Heart right ventricle (tissue), 16 donors: ENCODE results near the gene HIRA. TPM values are rescaled to one million over a fixed set of nuclear protein-coding genes. Genes with fewer than 3 reads are reported as not detected.

Source experiments
- ATAC-seq, 8 donors: fragments of 200-7000 bp; cut with Tn5 transposase; one replicate each; pipeline ENCODE4 v1.9.1; 2020; ENCODE audit warnings: mild to moderate bottlenecking in 8 of 8, moderate library complexity in 8 of 8, moderate number of reproducible peaks in 1 of 8
- DNase-seq, 2 donors: peaks; one replicate each; pipeline ENCODE4 v3.0.0-alpha.2; 2020
- H3K27ac ChIP-seq, 10 donors: fragments of 200-600 bp; sonication (generic) in 2 of 10; one replicate each; pipeline versions ENCODE4 v1.5.0 to v1.8.0; 2020 to 2022; ENCODE audit warnings: mild to moderate bottlenecking in 3 of 10
- H3K27me3 ChIP-seq, 7 donors: fragments of 200-600 bp; one replicate each; pipeline ENCODE4 v1.8.0; 2021 to 2022; ENCODE audit warnings: mild to moderate bottlenecking in 2 of 7
- H3K36me3 ChIP-seq, 9 donors: fragments of 200-600 bp; sonication (generic) in 1 of 9; one replicate each; pipeline versions ENCODE4 v1.5.0 to v1.8.0; 2020 to 2022; ENCODE audit warnings: mild to moderate bottlenecking in 2 of 9
- H3K4me1 ChIP-seq, 9 donors: fragments of 200-600 bp; sonication (generic) in 1 of 9; one replicate each; pipeline versions ENCODE4 v1.5.0 to v1.8.0; 2020 to 2022; ENCODE audit warnings: mild to moderate bottlenecking in 4 of 9
- H3K4me3 ChIP-seq, 10 donors: fragments of 200-600 bp; sonication (generic) in 2 of 10; one replicate each; pipeline versions ENCODE4 v1.5.0 to v1.8.0; 2020 to 2022; ENCODE audit warnings: mild to moderate bottlenecking in 7 of 10, moderate library complexity in 2 of 10
- H3K9me3 ChIP-seq, 11 donors: fragments of 200-600 bp in 10 of 11; sonication (generic) in 2 of 11; one replicate each; pipeline versions ENCODE4 v1.5.0 to v1.8.0; 2013 to 2022; ENCODE audit warnings: mild to moderate bottlenecking in 2 of 11, control low read depth in 1 of 11, moderate library complexity in 1 of 11
- CTCF ChIP-seq, 9 donors: fragments of 200-600 bp; sonication (generic) in 2 of 9; IDR thresholded peaks; one replicate each; pipeline versions ENCODE4 v1.5.0 to v1.8.0; 2021 to 2022; ENCODE audit warnings: antibody characterized with exemption in 9 of 9, mild to moderate bottlenecking in 5 of 9, moderate library complexity in 1 of 9
- WGBS, 2 donors: extraction: QIAGEN DNeasy Blood & Tissue Kit; methylation state at CpG; one replicate each; pipeline ENCODE4 v1.1.7; 2013; ENCODE audit warnings: inconsistent platforms in 1 of 2; 5-methylcytosine and 5-hydroxymethylcytosine counted together
- intact Hi-C, 10 donors: fragments of 100-400 bp; cut with DNase I; formaldehyde crosslinking; loops; one replicate each; pipeline versions ENCODE4 v1.11.1 to v1.14.2; 2022
- polyA plus RNA-seq, 2 donors: library from polyadenylated mRNA; stranded (reverse); fragments of 200-250 nt; gene quantifications; one replicate each; pipeline ENCODE4 v1.2.3, GENCODE V29; 2013
- total RNA-seq, 10 donors: library from RNA; stranded (reverse); fragmentation: NEBNext Ultra II Directional in 3 of 10; extraction: Animal tissue kit (Norgen Biotek cat#: 25700) in 3 of 10; gene quantifications; one replicate each; pipeline versions ENCODE4 v1.2.1 to v1.2.4, GENCODE V29; 2021 to 2023
- donor health status: Arrhythmogenic right ventricular cardiomyopathy.
- donor health status: ischemic (EF 13 %, LVEDD 7.1; RV severe dilation, severe dysfunction).
- donor health status: healthy with polysubstance abuse.
- donor health status: DM: no; HTN: yes; CAD: no.
- donor health status: DM: no; HTN: no; CAD: no.
- donor health status: ischemic (EF 25% LVEDD 6.9; RV normal size, moderate dysfunction).
- donor health status: ischemic (EF 25% LVEDD 5.7; RV mildly dilated, moderate dysfunction).
- donor health status: healthy.
- donor health status: DM: yes; HTN: yes; CAD: no.
- donor health status: Ischemic cardiomyopathy.
- donor health status: ischemic (EF 35%, LVEDD 5.7; RV mildly dilated, moderate dysfunction).
- donor health status: nonischemic (EF 11% LVEDD 7.7; RV severe dilation, severe dysfunction).
- donor health status: DM: yes; HTN: yes; CAD: no.
- donor health status: PGD.
- donor health status: ischemic (EF 29% LVEDD 5.4; RV normal size, mild dysfunction).
- donor health status: nonischemic (EF 23%, LVEDD 6.1; RV moderate dilation, normal function).

The HIRA gene
- total and polyA plus RNA-seq, 12 donors: 3.1 to 23.2 (median 17.5) TPM

DNA sequence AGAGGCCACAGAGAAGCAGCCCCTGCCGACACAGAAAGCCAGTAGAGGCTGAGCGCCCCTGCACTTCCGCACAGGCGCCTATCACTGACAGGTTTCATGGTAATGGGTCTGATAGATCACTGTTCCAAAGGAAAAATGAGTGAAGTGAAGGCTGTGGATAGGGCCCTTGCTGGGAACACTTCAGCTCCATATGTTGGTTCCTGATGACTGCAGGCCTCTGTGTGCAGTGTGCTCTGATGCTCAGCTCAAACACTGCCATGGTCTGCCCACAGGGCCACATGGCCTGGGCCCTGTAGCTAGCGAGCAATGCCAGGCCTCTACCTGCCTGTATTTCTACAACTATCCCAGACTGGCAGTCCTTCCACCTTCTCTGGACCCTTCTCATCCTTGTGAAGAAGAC, 77.3 kb downstream of the HIRA start:
- no peak overlapping the region for H3K4me3 ChIP-seq
- no peaks in the 10 kb centered on the region for H3K9me3 ChIP-seq
- TF ChIP-seq CTCF (IDR thresholded peaks at IDR 0.05): no peak
- ATAC-seq: no peak
- intact Hi-C loops: loop anchor here in 2 of 10 donors (10.0 kb wide), 2 partner anchors 49 to 129 kb away; no protein-coding TSS in a partner anchor
- no peak for DNase-seq
- 96% methylated on average over 5 of the region's 5 CpGs for WGBS, 2 donors
- H3K36me3 ChIP-seq: peaks cover 0 to 100% (median 79%) of the 10 kb centered on the region in 9 donors
- no peaks in the 10 kb centered on the region for H3K27me3 ChIP-seq
- no peak overlapping the region for H3K27ac ChIP-seq
- H3K4me1 ChIP-seq: no peaks in the 10 kb centered on the region

GRCh38 chr22:19353363-19354131, 78.0 kb downstream of the HIRA start:
- ATAC-seq: peak in 3 of 8 donors; percentile 8 to 25 (median 19)
- H3K36me3 ChIP-seq: peaks cover 0 to 100% (median 75%) of the 10 kb centered on the region in 9 donors

GRCh38 chr22:19352766-19353165, 78.8 kb downstream of the HIRA start:
- ATAC-seq (no peak), DNase-seq (no peak)
- WGBS, 2 donors: 88 to 95% methylated on average over 4 of the region's 4 CpGs
- Histone ChIP-seq H3K27me3 (no peaks in the 10 kb centered on the region), H3K4me1 (no peaks in the 10 kb centered on the region), H3K36me3 (peaks cover 0 to 100% (median 71%) of the 10 kb centered on the region in 9 donors), H3K9me3 (no peaks in the 10 kb centered on the region), H3K4me3 (no peak overlapping the region), H3K27ac (no peak overlapping the region)
- intact Hi-C loops: loop anchor here in 2 of 10 donors (10.0 kb wide), 2 partner anchors 48 to 128 kb away; no protein-coding TSS in a partner anchor
- no peak for TF ChIP-seq CTCF (IDR thresholded peaks at IDR 0.05)

More at GRCh38 chr22:19353363-19354131, 78.0 kb downstream of the HIRA start:
- Histone ChIP-seq H3K9me3 (no peaks in the 10 kb centered on the region), H3K27me3 (no peaks in the 10 kb centered on the region), H3K27ac (no peak overlapping the region), H3K4me3 (no peak overlapping the region), H3K4me1 (no peaks in the 10 kb centered on the region)
- WGBS, 2 donors: 93 to 95% methylated on average over 18 of the region's 18 CpGs
- no peak for TF ChIP-seq CTCF (IDR thresholded peaks at IDR 0.05)
- DNase-seq: no peak
- intact Hi-C loops: loop anchor here in 2 of 10 donors (10.0 kb wide), 2 partner anchors 49 to 129 kb away; no protein-coding TSS in a partner anchor

DNA sequence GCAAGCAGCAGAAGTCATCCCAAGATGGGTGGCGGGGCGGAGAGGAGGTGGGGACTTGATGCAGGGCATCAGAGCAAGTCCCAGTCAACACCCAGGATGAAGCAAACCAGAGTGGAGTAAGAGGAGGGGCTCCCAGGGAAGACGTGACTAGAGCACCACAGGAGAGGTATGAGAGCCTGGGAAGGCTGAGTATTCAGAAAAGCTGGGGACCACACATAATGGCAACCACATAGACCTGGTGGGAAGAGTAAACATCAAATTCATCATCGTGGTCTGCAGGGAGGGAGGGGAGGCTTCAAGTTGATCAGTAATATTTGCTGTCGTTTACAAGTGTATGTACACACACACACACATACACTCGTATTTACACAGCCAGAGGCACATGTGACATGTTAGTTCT, 79.3 kb downstream of the HIRA start:
- H3K27me3 ChIP-seq: no peaks in the 10 kb centered on the region
- 91 to 93% methylated on average over 6 of the region's 6 CpGs for WGBS, 2 donors
- peaks cover 0 to 100% (median 68%) of the 10 kb centered on the region in 9 donors for H3K36me3 ChIP-seq
- H3K9me3 ChIP-seq: no peaks in the 10 kb centered on the region
- no peak for DNase-seq
- H3K4me3 ChIP-seq: no peak overlapping the region
- intact Hi-C loops: loop anchor here in 2 of 10 donors (10.0 kb wide), 2 partner anchors 47 to 127 kb away; no protein-coding TSS in a partner anchor
- no peaks in the 10 kb centered on the region for H3K4me1 ChIP-seq
- no peak overlapping the region for H3K27ac ChIP-seq
- TF ChIP-seq CTCF (IDR thresholded peaks at IDR 0.05): no peak
- no peak for ATAC-seq
